SH-SY5Y (cell line): Measurements from ENCODE around the gene COL20A1.

ENCODE experiments used
- GATA2 ChIP-seq: IDR thresholded peaks from 2 replicates; pipeline ENCODE4 v1.6.1; 2011; ENCODE audit warnings: mild to moderate bottlenecking, low read depth, low read length
- GATA3 ChIP-seq: IDR thresholded peaks from 2 replicates; pipeline ENCODE4 v1.6.1; 2011; ENCODE audit warnings: low read depth, mild to moderate bottlenecking, low read length, moderate library complexity

DNA sequence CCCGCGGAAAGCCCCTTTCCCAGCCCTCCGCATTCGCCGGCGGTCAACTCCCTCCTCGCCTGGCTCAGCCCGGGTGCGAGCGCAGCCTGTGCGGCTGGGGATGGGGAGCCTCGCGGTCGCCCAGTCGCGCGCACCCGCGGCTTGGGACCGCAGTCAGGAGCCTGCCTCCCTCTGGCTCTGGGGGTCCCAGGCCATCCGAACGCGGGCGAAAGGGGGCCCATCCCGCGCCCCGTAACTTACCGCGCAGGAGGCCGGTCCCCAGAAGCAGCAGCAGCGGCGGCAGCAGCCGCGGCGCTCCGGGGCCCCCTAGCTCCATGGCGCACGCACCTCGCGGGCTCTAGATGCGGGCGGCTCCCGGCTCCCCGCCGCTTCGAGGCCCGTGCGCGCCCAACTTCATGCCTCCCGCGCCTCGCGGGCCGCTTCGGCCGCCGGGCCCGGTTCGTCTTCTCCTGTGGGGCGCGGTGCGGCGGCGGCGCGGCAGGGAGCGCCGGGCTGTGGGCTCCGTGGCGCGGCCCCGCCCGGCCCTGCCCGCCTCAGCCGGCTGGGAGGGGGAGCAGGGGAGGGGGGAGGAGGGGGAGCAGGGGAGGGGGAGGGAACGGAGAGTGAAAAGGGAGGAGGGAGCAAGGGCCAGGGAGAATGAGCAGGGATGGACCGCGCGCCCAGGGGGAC, 68.0 kb downstream of the COL20A1 start, which contains the start of gene CHRNA4:
- TF ChIP-seq GATA3 = no peak
- no peak for TF ChIP-seq GATA2
